GM19099 (cell line): Measurements from ENCODE around the gene AP1G1.
A peak's percentile ranks its signal among the peaks of the same experiment; 100 is the strongest.

Experiments used
- POLR2A ChIP-seq: IDR thresholded peaks from 3 replicates; pipeline ENCODE4 v1.6.1; 2011; ENCODE audit warnings: low read depth; ENCODE audit not compliant: insufficient read length; ENCODE audit errors: extremely low read depth

The AP1G1 gene

GRCh38 chr16:71808593-71809459, at the start of gene AP1G1:
TSS of gene AP1G1 (minus strand) at chr16:71808834. CDS start at chr16:71789479, 19,355 bp downstream.
- TF ChIP-seq POLR2A, result peak; percentile 88

- no peak for TF ChIP-seq POLR2A
Observed at GRCh38 chr16:71855937-71856662, 47.5 kb upstream of the AP1G1 start.

DNA sequence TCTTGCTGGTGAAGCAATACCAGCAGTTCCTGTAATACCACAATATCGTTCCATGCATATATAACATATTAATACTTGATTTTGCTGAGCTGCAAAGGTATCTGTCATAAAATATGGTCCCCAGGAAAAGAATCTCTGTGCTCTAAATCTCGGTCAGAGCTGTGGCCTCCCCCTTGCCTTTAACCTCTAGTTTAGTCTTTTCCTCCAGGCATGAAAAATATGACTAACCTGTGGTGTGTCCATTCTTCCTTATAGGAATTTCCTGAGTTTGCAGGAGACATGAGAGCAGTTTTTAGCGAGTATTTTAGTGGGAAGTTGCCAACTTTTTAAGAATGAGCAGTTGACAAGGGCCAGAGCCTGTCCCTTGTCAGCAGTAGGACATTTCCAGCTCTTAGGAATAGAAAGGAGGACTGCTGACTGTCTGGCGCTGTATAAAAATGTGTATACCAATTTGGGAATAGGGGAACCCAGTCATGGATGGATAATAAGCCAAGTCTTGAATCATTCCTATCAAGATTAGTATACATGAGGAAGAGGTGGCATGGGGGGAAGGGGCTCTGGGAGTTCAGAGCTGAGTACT, 45.8 kb upstream of the AP1G1 start:
- no peak for TF ChIP-seq POLR2A

DNA sequence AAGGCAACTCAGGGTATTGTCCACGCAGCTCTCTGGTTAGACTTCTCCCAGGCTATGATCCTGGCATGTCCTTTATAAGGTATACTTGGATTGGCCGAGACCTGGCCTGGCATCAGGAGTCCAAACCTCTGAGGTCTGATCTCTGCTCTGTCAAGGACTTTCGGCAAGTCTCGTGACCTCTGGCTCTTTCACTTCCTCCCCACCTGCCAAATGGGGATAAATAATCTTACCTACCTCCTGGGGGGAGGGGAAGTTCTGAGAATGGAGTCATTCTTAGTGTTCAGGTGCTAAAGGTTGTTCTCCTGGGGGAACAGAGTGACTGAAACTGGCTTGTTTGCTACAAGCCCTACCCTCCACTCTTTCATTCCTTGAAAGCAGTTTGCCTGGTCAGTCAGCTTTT, 44.8 kb upstream of the AP1G1 start:
- no peak for TF ChIP-seq POLR2A

- TF ChIP-seq POLR2A, result no peak
Observed at GRCh38 chr16:71852561-71852960, 43.9 kb upstream of the AP1G1 start.

DNA sequence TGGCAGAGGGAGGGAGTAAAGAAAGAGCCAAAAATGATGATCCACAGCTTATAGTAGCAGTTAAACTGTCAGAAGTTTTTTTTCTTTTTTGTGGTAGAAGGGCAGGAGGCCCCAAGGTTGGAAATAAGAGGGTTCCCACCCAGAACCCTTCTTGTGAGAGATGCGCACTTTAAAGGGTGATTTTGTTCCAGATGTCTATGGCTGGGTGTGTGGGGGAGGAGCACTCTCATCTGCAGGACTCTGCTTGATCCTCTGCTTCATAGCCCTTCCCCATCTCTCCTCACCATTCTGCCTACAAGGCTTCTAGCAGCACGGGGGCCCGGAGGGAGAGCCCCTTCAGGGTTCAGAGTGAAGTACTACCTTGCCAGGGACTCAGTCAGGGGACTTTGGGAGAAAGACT, 43.5 kb upstream of the AP1G1 start:
- TF ChIP-seq POLR2A, result no peak

- no peak for TF ChIP-seq POLR2A
Observed at GRCh38 chr16:71851746-71852145, 43.1 kb upstream of the AP1G1 start.

- TF ChIP-seq POLR2A, result no peak
Observed at GRCh38 chr16:71848622-71849021, 40.0 kb upstream of the AP1G1 start.

- TF ChIP-seq POLR2A, result no peak
Observed at GRCh38 chr16:71847096-71847495, 38.5 kb upstream of the AP1G1 start.

DNA sequence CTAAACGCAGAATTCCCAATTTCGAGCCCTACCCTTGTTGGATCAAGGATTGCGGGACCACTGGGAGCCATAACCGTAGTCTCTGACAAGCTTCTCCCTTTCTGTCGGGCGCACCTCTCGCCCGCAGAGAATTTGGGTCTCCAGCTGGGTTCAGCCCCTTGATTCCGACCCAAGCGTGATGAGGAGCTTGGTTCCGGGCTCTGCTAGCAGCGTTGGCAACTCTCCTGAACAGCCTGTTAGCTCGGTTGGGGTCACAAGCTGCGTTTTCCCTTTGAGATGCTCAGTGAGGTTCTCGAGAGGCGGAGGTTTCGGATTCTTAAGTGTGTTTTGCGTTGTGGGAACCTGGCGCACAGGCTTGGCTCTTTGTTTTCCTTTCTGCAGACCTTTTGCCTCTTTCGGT, 37.8 kb upstream of the AP1G1 start:
- no peak for TF ChIP-seq POLR2A

DNA sequence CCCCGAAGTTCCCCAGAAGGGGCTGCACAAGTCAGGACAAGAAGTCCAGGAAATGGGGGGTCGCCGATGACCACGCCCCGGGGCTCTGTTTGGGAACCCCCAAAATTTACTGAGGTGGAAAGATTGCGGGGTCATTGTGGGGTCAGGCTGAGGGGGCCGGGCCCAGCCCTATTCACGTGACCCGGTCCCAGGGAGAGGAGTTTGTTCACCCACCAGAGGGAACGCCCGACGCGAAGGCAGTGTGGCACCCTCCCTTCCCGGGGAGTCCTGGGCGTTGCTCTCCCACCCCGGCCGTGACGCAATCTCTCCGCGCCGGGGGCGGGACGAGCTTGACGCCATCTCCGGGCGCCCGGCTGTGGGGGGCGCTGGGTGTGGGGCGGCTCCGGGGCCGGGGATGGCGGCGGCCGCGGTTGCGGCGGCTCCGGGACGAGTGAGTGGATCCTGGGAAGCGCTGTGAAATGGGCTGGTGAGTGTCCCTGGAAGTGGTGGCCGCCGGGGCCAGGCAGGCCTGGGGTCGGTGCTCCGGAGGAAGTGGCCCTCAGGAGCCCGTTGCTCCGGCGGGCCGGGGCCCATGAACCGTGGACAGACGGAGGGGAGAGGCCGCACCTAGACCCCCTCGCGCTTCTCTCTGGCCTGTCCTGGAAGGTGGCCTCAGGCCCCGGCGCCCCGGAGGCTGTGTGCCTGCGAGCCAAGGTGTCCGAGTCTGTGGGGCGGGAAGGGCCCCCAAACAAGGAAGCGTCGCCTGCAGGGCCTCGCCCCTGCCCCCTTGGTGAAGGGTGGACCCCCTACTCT, 37.2 kb upstream of the AP1G1 start, which contains the start of gene ATXN1L:
TSS of gene ATXN1L (plus strand) at position 338 of the 792 bp plus-strand sequence. CDS start 3,765 bp downstream, outside the sequence.
- TF ChIP-seq POLR2A, result peak; percentile 80

DNA sequence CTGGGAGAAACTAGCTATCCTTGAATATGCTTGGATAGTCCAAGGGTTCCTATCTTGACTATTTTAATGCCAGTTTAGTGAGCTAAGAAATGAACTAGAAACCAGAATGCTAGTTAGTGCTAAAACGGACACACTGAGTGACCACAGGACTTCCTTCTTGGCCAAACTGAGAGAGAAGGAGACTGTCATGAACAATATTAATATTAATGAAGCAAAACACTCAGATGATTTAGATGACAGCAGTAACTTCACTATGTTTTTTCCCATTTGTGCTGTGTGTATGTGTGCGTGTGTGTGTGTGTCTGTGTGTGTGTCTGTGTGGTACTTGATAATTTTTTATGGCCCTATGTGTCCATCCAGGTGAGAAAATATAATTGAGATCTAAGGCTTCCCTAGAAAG, 34.9 kb upstream of the AP1G1 start:
- TF ChIP-seq POLR2A, result no peak

DNA sequence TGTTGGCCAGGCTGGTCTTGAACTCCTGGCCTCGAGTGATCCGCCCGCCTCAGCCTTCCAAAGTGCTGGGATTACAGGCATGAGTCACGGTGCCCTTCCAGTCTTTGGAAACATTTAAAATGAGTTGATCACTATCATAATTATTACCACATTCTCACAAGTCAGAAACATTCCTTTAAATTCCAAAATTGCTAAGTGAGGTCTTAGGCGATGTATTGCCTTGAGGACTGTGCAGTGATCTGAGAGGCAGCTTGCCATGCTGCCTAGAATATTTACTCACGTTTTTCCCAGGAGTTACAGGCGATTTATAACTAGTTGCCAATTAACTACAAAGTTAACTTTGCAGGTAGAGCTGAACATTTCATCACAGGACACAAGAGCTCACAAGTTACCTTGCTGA, 31.4 kb upstream of the AP1G1 start:
- no peak for TF ChIP-seq POLR2A

GRCh38 chr16:71837150-71837549, 28.5 kb upstream of the AP1G1 start:
- no peak for TF ChIP-seq POLR2A

DNA sequence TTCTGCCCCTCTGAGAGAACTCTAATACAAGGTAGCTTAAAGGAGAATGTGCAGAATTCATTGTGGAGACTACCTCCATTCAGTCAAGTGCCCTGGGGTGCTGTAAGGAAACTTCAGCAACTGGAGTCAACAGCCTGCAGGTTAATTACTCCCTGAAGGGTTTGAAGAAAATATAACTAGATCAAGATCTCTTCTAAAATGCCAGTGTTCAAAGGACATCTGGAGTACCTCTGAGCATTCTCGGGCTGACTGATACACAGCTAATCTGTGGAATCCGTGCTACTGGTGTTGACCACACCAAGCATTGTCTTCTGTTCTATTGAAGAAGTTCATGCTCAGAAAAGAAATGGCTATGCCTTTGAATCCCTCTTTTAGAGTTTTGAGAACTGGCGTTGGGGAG, 25.7 kb upstream of the AP1G1 start:
- no peak for TF ChIP-seq POLR2A
